ENCODE measurements around the gene GPC5. TPM values are rescaled to one million over a fixed set of nuclear protein-coding genes. Genes with fewer than 3 reads are reported as not detected.
A peak's percentile ranks its signal among the peaks of the same experiment; 100 is the strongest.

GPC5 gene
- total and polyA plus RNA-seq, 9 of the 15 experiments (the other 6 are each of a cell fraction or from before 2014, with no cell fraction given) = 0.18 to 0.27 TPM; not detected in 7

DNA sequence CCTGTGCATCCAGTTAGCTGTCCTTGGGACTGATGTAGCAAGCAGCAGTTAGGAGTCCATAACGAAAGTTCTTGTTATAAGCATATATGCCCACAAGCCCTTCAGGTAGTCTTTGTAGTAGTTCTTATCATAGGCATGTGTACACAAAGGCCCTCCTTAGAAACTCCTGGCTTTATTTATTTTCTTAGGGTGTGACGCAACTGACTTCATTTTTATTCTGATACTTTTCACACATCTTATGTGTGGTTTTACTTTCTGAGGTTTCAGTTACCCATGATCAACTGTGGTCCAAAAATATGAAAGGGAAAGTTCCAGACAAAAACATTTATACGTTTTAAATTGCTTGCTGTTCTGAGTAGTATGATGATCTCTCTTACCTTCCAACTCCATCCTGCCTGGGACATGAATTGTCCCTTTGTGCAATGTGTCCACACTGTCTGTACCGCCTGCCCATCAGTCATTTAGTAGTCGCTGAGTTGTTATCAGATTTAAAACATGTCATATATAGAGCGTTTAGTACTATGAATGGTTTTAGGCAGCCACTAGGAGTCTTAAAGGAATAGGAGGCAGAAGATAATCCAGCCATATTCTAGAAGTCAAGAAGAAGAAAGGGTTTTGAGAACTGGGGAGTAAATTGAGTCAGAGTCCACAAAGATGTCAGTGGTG, 19.4 kb downstream of the GPC5 start:
- no TSS peak for BruUV-seq (replicated peaks)
- H3K4me1 ChIP-seq (replicated peaks in 1 of 2; ENCODE audit: control insufficient read depth in 2 of 2, insufficient read depth in 2 of 2, low read length in 2 of 2) = no peaks in the 10 kb centered on the region
- no peaks in the 10 kb centered on the region for H3K9me1 ChIP-seq (ENCODE audit: control insufficient read depth, insufficient read depth, low read length)
- 0% methylated on average over 6 of the region's 6 CpGs for WGBS (ENCODE audit: insufficient coverage, low coverage, missing lambda C conversion rate)
- H3K9ac ChIP-seq (ENCODE audit: insufficient read depth in 1 of 2, low read depth in 2 of 2, low read length in 2 of 2) = no peak overlapping the region
- DNase-seq (ENCODE audit: extremely low read depth in 1 of 4, low spot score in 3 of 4) = no peak
- no peak overlapping the region for H3K27ac ChIP-seq (ENCODE audit: extremely low read depth, low read depth, low read length)
- no peaks in the 10 kb centered on the region for H3K9me3 ChIP-seq (replicated peaks; ENCODE audit: control insufficient read depth, insufficient read depth, low read depth, low read length)
- no peaks in the 10 kb centered on the region for H3K36me3 ChIP-seq (ENCODE audit: control insufficient read depth, insufficient read depth, low read length)
- H3K4me3 ChIP-seq = no peak overlapping the region
- no peaks in the 10 kb centered on the region for H4K20me1 ChIP-seq (replicated peaks; ENCODE audit: control insufficient read depth, insufficient read depth, low read length)
- intact Hi-C loops (cut with micrococcal nuclease) = no loop called here
- H3K4me2 ChIP-seq (ENCODE audit: insufficient read depth, low read length) = no peak overlapping the region
- POLR2A ChIA-PET = no interaction called here
- no peaks in the 10 kb centered on the region for H3K27me3 ChIP-seq (ENCODE audit: control insufficient read depth in 2 of 2, insufficient read depth in 2 of 2, low read length in 2 of 2)
- CTCF ChIA-PET (ENCODE audit: low intra/inter-chr PET ratio) = interaction anchor here (0.5 to 0.6 kb wide), 2 partner anchors 46 to 825 kb away, joined by 4 to 5 read pairs; no protein-coding TSS in a partner anchor
- TF ChIP-seq, protein P1, sequence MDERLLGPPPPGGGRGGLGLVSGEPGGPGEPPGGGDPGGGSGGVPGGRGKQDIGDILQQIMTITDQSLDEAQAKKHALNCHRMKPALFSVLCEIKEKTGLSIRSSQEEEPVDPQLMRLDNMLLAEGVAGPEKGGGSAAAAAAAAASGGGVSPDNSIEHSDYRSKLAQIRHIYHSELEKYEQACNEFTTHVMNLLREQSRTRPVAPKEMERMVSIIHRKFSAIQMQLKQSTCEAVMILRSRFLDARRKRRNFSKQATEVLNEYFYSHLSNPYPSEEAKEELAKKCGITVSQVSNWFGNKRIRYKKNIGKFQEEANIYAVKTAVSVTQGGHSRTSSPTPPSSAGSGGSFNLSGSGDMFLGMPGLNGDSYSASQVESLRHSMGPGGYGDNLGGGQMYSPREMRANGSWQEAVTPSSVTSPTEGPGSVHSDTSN (CRISPR knock-in tag; IDR thresholded peaks at IDR 0.05; ENCODE audit: low read depth) = no peak
- TF ChIP-seq, protein P1 (tag; conservative IDR thresholded peaks at IDR 0.05; ENCODE audit: low read depth) = 0 out of 2 replicates have a peak, but pooled peaks have one; percentile 7
- TF ChIP-seq, protein P2, sequence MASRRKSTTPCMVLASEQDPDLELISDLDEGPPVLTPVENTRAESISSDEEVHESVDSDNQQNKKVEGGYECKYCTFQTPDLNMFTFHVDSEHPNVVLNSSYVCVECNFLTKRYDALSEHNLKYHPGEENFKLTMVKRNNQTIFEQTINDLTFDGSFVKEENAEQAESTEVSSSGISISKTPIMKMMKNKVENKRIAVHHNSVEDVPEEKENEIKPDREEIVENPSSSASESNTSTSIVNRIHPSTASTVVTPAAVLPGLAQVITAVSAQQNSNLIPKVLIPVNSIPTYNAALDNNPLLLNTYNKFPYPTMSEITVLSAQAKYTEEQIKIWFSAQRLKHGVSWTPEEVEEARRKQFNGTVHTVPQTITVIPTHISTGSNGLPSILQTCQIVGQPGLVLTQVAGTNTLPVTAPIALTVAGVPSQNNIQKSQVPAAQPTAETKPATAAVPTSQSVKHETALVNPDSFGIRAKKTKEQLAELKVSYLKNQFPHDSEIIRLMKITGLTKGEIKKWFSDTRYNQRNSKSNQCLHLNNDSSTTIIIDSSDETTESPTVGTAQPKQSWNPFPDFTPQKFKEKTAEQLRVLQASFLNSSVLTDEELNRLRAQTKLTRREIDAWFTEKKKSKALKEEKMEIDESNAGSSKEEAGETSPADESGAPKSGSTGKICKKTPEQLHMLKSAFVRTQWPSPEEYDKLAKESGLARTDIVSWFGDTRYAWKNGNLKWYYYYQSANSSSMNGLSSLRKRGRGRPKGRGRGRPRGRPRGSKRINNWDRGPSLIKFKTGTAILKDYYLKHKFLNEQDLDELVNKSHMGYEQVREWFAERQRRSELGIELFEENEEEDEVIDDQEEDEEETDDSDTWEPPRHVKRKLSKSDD (conservative IDR thresholded peaks at IDR 0.05; ENCODE audit: low read length) = no peak
- TF ChIP-seq, protein P3, sequence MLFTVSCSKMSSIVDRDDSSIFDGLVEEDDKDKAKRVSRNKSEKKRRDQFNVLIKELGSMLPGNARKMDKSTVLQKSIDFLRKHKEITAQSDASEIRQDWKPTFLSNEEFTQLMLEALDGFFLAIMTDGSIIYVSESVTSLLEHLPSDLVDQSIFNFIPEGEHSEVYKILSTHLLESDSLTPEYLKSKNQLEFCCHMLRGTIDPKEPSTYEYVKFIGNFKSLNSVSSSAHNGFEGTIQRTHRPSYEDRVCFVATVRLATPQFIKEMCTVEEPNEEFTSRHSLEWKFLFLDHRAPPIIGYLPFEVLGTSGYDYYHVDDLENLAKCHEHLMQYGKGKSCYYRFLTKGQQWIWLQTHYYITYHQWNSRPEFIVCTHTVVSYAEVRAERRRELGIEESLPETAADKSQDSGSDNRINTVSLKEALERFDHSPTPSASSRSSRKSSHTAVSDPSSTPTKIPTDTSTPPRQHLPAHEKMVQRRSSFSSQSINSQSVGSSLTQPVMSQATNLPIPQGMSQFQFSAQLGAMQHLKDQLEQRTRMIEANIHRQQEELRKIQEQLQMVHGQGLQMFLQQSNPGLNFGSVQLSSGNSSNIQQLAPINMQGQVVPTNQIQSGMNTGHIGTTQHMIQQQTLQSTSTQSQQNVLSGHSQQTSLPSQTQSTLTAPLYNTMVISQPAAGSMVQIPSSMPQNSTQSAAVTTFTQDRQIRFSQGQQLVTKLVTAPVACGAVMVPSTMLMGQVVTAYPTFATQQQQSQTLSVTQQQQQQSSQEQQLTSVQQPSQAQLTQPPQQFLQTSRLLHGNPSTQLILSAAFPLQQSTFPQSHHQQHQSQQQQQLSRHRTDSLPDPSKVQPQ (CRISPR knock-in tag; IDR thresholded peaks at IDR 0.05; ENCODE audit: borderline replicate concordance) = no peak
- TF ChIP-seq, protein P4, sequence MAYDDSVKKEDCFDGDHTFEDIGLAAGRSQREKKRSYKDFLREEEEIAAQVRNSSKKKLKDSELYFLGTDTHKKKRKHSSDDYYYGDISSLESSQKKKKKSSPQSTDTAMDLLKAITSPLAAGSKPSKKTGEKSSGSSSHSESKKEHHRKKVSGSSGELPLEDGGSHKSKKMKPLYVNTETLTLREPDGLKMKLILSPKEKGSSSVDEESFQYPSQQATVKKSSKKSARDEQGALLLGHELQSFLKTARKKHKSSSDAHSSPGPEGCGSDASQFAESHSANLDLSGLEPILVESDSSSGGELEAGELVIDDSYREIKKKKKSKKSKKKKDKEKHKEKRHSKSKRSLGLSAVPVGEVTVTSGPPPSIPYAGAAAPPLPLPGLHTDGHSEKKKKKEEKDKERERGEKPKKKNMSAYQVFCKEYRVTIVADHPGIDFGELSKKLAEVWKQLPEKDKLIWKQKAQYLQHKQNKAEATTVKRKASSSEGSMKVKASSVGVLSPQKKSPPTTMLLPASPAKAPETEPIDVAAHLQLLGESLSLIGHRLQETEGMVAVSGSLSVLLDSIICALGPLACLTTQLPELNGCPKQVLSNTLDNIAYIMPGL (CRISPR knock-in tag; IDR thresholded peaks at IDR 0.05) = 0 out of 2 replicates have a peak, but pooled peaks have one; percentile 68
- TF ChIP-seq CEBPB (tag; IDR thresholded peaks at IDR 0.05) (peak; percentile 36; the same call in 1 of the 2 replicates), ADNP (tag; IDR thresholded peaks at IDR 0.05) (no peak)
- in situ Hi-C loops (cut with MboI) = no loop called here
- peak; percentile 34; the same call in 2 of the 3 replicates for ATAC-seq
- H3K79me2 ChIP-seq (ENCODE audit: control insufficient read depth, insufficient read depth, low read length) = no peaks in the 10 kb centered on the region
- no peak overlapping the region for H2AFZ ChIP-seq (ENCODE audit: low read depth, low read length)
- no peak for FAIRE-seq
